Measurements from ENCODE around the gene TSPYL2.

The TSPYL2 gene

DNA sequence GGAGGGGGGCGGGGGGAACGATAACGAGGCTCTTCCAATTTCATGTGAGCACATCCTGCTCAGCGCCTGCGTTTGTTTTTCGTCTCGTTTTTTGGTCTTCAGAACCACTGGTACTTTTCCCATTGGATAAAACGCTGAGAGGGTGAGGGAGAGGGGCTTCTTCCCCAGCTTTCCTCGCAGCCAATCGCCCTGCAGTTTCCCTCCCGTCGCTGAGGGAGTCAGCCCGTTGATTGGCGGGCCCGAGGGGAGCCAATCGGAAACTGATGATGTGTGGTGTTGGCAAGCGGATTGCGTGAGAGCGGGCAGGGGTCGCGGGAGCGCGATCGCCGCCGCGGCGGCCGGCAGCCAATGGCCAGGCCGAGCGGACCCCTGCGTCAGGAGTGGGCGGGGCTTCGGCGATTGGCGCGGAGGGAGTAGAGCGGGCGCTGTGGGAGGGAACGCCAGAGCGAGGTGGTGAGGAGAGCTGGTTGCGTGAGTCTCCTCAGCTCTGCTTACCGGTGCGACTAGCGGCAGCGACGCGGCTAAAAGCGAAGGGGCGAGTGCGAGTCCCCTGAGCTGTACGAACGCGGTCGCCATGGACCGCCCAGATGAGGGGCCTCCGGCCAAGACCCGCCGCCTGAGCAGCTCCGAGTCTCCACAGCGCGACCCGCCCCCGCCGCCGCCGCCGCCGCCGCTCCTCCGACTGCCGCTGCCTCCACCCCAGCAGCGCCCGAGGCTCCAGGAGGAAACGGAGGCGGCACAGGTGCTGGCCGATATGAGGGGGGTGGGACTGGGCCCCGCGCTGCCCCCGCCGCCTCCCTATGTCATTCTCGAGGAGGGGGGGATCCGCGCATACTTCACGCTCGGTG lies at the start of gene TSPYL2:
Gene TSPYL2, plus strand, starts transcription at position 443 of the 848 bp plus-strand sequence. Its CDS starts 132 bp downstream, at position 575.
- peak; percentile 89 for DNase-seq

DNA sequence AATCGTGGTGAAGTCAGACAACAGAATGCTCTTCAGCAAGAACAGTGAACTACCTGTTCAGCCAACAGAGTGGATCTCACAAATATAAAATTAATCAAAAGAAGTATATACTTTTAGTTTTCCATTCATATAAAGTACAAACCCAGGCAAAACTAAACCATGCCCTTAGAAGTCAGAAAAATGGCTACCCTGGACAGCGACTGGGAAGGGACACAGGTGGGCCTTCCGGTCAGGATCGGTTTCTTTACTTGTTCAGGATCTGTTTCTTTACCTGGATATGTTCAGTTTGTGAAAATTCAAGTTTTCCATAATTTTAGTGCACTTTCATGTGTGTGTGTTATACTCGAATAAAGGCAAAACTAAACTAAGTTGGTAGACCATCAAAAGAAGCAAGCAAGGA lies 46.0 kb upstream of the TSPYL2 start:
- no peak for DNase-seq

DNA sequence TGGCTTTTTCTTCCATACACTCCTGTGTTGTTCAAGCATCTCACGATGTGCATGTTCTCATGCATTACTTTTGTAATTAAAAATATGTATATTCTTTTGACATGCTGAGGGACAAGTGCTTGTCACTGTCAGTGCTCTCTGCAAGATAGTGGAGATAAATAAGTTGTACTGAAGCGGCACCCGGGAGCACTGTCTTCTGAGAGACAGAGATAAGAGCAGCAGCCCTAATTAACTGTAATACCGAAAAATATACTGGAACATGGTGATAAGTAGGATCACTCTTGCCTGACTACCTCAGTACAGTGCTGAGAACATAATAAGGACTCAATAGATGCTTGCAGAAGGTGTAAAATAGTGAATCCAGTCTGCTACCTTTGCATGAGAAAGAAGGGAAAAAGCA lies 42.9 kb upstream of the TSPYL2 start:
- DNase-seq, result peak; percentile 90

GRCh38 chrX:53044995-53045394 lies 37.2 kb upstream of the TSPYL2 start:
- no peak for DNase-seq

DNA sequence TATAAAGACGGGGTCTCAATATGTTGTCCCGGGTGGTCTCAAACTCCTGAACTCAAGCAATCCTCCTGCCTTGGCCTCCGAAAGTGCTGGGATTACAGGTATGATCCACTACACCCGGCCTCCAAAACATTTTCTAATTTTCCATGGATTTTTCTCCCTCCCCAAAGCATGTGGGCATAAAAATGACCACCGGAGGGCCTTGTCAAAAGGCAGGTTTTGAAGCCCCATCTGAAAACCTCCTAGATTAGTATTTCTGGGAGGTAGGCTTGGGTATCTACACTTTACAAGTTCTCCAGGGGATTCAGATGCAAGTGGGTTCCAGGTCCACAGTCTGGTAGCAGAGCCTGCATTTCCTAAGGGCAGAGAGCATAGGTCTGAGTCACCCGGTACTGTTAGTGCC lies 34.9 kb upstream of the TSPYL2 start:
- DNase-seq, result peak; percentile 12

DNA sequence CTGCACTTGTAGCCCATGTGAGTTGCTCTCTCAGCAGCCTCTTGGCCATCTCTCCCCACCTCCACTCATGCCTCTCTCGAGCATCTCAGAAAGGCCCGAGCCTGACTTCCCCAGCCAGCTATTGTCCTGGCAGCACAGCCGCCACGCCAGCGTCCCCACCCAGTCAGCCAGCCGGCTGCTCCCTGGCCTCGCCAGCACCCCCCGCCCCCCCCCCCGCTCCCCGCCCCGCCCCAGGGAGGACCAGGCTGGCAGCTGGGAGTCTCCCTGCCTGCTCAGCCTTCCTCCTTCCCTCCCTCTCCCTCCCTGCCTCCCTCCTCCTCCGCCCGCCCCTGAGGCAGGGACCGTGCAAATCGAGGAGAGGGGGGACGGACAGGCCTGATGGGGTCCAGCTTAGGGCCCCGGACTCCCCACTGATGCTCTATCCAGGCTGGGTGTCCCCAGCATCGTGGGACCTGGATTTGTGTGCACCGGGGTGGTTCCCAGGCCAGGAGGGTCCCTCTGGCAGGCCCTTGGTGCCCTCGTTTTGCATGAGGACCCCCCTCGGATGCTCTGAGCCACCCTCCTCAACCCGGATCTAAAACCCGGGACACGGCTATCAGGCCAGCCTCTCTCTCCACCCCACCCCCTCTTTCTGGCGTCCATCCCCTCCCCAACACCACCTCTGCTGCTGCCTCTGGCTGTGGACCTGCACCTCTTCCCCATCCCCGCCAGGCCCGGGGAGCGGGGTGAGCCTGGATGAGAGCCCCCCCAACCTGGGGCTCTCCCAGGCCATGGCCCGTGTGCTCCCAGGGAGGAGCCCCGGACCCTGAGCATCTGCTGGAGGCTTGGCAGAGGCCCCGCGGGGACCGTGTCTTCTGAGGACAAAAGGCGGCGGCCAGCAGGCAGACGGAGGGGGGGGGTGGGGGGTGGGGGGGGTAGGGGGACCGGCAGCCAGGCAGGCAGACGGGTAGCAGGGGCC lies 33.7 kb upstream of the TSPYL2 start, which contains the start of gene GPR173:
Gene GPR173, plus strand, starts transcription at position 621 of the 958 bp plus-strand sequence. CDS start 27,833 bp downstream, outside the sequence.
- DNase-seq, result no peak

DNA sequence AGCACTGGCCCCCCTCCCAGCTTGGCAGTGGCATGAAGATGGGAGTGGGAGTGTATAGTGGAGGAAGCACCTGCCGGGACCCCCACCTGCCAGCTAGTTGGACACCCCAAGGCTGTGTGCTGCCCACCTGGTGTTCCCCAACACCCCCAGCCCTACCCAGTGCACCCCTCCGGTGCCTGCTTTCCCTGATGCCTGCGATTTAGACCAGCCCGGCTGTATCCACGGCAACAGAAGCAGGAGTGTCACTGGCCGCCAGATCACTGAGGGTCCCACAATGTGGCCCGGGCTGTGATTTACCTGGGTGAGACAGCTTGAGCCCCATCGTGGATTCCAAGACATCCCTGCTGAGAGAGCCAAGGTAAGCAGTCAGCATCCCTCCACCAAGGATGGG lies 33.0 kb upstream of the TSPYL2 start:
- DNase-seq, result no peak

DNA sequence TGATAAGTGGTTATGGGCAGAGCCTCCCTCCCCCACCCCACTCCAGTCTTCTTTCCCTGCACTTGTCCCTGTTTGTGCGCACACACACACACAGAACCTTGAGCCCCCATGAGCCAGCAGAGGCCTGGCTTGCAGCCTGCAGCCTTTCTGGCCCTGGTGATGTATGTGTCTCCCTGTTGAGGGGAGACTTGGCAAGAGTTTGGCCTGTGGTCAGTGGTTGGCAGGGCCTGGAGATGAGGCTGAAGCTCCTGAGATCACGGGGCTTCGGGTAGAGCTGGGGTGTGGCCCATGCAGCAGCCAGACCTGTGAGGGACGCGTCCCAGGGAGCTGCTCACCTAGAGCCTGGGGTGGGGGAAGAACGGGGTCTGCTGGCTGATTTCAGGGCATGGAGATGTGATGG lies 31.3 kb upstream of the TSPYL2 start:
- DNase-seq, result peak; percentile 13

DNA sequence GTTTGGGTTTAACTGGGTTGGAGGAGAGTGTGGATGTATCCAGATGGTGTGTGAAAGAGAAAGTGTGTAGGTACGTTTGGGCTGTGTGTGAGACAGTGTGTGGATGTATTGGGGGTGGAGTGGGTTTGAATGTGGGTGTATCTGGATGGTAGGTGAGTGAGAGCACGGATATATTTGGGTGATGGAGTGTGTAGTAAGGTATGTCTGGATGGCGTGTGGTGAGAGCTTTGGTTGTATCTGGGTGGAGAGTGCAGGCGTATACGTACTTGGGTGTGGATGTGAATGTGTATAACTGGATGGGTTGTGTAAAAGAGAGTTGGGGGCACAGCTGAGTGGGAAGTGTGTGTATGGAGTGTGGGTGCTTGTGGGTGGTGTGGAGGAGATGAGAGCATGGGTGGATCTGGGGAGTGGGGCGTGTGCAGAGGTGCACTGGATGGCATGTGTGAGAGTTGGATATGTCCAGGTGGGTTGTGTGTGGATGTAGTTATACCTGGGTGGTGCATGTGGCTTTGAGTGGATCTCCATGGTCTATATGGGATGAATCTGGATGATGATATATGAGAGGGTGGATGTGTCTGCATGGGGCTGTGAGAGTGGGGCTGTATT lies 26.8 kb upstream of the TSPYL2 start:
- DNase-seq, result no peak

GRCh38 chrX:53056292-53056691 lies 25.9 kb upstream of the TSPYL2 start:
- DNase-seq, result no peak

GRCh38 chrX:53065104-53065503 lies 17.1 kb upstream of the TSPYL2 start:
- no peak for DNase-seq

DNA sequence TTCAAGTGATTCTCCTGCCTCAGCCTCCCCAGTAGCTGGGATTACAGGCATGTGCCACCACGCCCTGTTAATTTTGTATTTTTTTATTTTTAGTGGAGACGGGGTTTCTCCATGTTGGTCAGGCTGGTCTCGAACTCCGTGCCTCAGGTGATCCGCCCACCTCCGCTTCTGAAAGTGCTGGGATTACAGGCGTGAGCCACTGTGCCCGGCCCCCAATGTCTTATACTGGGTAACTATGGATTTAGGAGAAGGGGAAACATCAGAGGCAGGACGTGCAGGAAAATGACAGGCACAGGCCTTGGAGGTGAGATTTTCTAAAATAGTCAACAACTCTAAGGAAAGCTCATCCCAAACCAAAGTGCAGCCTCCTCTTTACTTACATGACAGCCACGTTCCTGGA lies 11.1 kb upstream of the TSPYL2 start:
- DNase-seq, result no peak

GRCh38 chrX:53071604-53072417 lies 10.4 kb upstream of the TSPYL2 start:
- peak; percentile 78 for DNase-seq

DNA sequence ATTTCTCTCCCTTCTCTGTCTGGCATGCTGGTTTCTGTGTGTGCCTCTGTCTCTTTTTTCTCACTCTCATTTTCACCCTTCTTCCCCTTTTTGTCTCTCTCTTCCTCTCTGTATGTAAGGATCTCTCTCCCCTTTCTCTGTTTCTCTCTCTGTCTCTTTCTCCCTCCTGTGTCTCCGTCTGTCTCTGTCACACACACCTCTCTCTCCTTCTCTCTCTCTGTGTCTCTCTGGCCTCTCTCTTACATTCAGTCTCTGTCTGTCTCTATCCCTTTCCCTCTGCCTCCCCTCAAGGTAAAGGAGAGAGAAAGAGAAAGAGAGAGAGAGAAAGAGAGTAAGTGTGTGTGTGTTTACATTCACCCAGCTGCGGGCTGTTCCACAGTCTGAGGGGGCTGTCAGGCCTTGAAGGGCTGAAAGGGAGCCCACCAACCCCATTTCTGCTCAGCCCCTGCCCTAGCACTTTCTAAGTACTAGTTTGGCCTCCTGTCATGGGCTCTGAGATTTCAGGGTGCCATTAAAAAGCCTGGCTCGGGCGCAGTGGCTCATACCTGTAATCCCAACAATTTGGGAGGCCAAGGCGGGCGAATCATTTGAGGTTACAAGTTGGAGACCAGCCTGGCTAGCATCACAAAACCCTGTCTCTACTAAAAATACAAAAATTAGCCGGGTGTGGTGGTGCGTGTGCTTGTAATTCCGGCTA lies 9.6 kb upstream of the TSPYL2 start:
- DNase-seq, result no peak

- no peak for DNase-seq
Observed at GRCh38 chrX:53073115-53073586, 9.0 kb upstream of the TSPYL2 start.

GRCh38 chrX:53075011-53075410 lies 7.2 kb upstream of the TSPYL2 start:
- no peak for DNase-seq

DNA sequence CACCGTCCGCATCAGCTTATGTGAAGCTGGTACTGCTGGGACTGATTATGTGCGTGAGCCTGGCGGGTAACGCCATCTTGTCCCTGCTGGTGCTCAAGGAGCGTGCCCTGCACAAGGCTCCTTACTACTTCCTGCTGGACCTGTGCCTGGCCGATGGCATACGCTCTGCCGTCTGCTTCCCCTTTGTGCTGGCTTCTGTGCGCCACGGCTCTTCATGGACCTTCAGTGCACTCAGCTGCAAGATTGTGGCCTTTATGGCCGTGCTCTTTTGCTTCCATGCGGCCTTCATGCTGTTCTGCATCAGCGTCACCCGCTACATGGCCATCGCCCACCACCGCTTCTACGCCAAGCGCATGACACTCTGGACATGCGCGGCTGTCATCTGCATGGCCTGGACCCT lies 5.5 kb upstream of the TSPYL2 start:
- DNase-seq, result no peak

DNA sequence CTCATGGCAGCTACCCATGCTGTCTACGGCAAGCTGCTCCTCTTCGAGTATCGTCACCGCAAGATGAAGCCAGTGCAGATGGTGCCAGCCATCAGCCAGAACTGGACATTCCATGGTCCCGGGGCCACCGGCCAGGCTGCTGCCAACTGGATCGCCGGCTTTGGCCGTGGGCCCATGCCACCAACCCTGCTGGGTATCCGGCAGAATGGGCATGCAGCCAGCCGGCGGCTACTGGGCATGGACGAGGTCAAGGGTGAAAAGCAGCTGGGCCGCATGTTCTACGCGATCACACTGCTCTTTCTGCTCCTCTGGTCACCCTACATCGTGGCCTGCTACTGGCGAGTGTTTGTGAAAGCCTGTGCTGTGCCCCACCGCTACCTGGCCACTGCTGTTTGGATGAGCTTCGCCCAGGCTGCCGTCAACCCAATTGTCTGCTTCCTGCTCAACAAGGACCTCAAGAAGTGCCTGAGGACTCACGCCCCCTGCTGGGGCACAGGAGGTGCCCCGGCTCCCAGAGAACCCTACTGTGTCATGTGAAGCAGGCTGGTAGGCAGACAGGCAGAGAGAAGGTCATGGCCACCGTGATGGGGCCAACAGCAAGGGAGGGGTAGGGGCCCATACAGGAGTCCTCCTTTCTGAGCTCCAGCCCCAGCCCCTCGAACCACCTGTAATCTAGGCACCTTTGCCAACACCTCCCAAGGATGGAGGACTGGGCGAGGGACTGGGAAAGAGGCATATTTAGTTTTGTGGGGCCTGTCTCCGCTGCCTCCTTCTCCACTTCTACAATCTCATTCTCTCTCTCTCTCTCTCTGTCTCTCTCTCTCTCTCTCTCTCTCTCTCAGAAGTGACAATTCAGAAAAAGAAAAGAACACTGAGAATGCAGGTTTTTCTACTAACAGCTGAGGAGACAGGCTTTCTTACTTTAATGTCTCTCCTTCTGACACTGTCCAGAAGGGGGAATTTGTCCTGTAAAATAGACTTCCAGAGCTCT lies 4.7 kb upstream of the TSPYL2 start:
- peak; percentile 27 for DNase-seq

- DNase-seq, result no peak
Observed at GRCh38 chrX:53078943-53079342, 3.2 kb upstream of the TSPYL2 start.
